Midbrain (tissue), 1 donor: ENCODE measurements around the gene CLIC1.
"Not testable (repeated sequence)": the region's sequence is repeated elsewhere in the genome, so short reads cannot be mapped to it uniquely, and the experiment has no call there.

Experiments used
- DNase-seq: peaks from one replicate; lab custom pipeline; 2025; lab: John Stamatoyannopoulos, UW

The CLIC1 gene

GRCh38 chr6:31722173-31722572, 14.2 kb downstream of the CLIC1 start:
- no peak for DNase-seq

DNA sequence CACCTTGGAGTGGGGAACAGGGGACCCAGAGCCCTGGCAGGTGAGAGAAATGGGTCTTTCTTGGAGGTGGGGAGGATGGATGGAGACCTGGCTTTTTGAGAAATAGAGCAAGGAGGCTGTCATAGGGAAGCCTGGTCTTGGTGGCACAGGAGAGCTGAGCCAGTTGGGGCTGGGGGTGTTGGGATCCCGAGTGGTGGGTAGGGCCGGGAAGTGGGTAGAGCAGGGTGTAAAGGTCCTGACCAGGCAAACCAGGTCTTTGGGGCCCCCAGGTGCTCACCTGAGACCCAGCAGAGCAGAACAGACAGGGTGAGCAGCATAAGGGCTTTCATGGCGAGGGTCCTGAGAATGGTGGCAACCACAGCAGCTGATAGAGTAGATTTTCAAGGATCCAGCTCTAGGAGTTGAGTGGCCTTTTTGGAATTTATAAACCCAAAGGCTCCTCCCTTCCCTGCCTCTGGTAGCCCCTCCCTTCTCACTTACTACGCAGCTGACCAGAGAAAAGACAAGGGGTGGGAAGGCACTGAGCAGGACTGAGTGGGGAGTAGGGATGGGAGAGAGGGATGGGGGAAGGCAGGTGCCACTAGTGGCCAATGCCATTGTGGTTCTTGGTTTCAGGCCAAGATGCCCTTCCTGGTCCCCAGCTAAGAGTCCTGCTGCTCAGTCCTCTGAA, 14.8 kb downstream of the CLIC1 start, which contains the start of gene LY6G6C:
Gene LY6G6C, minus strand, starts transcription at position 396 of the 670 bp plus-strand sequence. Its CDS starts 67 bp downstream, at position 329.
- no peak for DNase-seq

- DNase-seq = no peak
Measured at GRCh38 chr6:31720196-31720770, 16.0 kb downstream of the CLIC1 start.

DNA sequence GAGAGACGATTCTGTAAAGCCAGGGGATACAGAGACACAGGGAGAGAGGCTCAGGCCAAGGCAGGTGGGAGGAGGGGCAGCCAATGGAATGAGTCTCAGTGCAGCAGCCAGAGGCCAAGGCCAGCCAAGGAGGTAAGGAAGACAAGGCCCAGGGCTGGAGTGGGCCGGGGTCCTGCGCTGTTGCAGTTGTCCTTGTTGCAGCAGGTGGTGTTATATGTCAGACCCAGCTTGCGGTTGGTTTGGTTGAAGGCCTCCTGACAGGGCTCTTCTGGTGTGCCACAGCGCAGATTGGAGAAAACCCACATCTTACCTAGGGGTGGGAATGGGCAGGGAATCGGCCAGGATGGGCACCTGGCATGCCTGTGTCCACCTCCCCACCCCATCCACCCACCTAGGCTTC, 17.3 kb downstream of the CLIC1 start:
- DNase-seq = no peak

- no peak for DNase-seq
Measured at GRCh38 chr6:31718265-31718664, 18.1 kb downstream of the CLIC1 start.

DNA sequence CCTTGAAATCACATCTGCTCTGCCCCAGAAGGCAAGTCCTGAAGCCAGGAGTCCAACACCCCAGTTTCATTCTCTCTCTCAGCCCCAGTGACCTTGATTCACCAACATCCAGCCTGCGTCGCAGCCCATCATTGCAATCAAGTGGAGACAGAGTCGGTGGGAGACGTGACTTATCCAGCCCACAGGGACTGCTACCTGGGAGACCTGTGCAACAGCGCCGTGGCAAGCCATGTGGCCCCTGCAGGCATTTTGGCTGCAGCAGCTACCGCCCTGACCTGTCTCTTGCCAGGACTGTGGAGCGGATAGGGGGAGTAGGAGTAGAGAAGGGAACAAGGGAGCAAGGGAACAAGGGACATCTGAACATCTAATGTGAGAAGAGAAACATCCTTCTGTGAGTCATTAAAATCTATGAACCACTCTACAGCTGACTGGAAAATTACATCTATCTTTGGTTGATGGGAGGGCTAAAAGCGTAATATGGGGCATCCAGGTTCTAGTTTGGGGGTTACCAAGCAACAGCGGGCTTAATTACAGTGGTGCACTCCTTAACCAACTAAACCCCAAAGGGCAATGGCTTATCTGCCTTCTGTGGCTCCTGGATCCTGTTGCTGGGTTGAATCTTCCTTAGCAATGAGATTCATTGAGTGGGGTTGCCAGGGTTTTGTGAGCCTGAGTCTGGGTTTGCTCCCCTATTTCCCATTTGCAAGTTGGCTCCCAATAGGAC, 18.7 kb downstream of the CLIC1 start:
- DNase-seq = no peak

- DNase-seq = no peak
Measured at GRCh38 chr6:31715022-31715958, 21.0 kb downstream of the CLIC1 start, which contains the start of gene LY6G6D. Gene LY6G6D, plus strand, starts transcription at chr6:31715348. Its CDS starts 8 bp downstream, at chr6:31715356.

GRCh38 chr6:31713991-31714684, 22.2 kb downstream of the CLIC1 start:
- DNase-seq = no peak

GRCh38 chr6:31713465-31713864, 22.9 kb downstream of the CLIC1 start:
- no peak for DNase-seq

DNA sequence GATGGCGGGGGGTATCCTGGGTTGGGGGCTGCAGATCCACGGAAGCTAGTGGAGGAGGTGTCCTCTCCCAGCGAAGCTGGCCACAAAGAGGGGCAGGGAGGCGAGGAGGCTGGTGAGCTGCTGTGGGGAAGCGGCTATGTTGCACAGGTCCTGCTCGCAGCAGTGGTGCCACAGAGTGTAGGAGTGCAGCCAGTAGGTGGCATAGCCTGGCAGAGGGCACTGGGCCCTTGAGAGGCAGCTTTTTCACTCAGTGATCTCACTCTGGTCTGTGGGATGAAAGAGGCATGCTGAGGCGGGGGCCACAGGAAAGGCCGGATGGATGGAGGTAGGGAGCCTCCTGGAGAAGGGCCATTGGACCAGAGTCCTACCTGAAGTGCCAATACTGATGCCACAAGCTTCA, 24.0 kb downstream of the CLIC1 start:
- DNase-seq = no peak

- no peak for DNase-seq
Measured at GRCh38 chr6:31711233-31711632, 25.1 kb downstream of the CLIC1 start.

- DNase-seq = no peak
Measured at GRCh38 chr6:31710523-31711219, 25.7 kb downstream of the CLIC1 start.

GRCh38 chr6:31709157-31709556, 27.2 kb downstream of the CLIC1 start:
- not testable (repeated sequence) for DNase-seq

- no peak for DNase-seq
Measured at GRCh38 chr6:31708224-31708623, 28.1 kb downstream of the CLIC1 start.

- no peak for DNase-seq
Measured at GRCh38 chr6:31707701-31708100, 28.6 kb downstream of the CLIC1 start.

GRCh38 chr6:31706599-31706998, 29.7 kb downstream of the CLIC1 start, which contains the start of gene LY6G6F:
Gene LY6G6F, plus strand, starts transcription at chr6:31706866. Its CDS starts 41 bp downstream, at chr6:31706907.
- no peak for DNase-seq

- DNase-seq = no peak
Measured at GRCh38 chr6:31705931-31706330, 30.4 kb downstream of the CLIC1 start.

GRCh38 chr6:31702819-31703716, 33.3 kb downstream of the CLIC1 start, which contains the start of gene ABHD16A:
Gene ABHD16A, minus strand, starts transcription at chr6:31703324. Its CDS starts 43 bp downstream, at chr6:31703281.
- DNase-seq = peak; percentile 98

GRCh38 chr6:31702405-31702818, 33.9 kb downstream of the CLIC1 start:
- DNase-seq = peak; percentile 48
